Activated CD8-positive, alpha-beta memory T cell treated with anti-CD3 and anti-CD28 coated beads, Interleukin-2, amount 50 U/mL, for 1 hour (primary cell): Measurements from ENCODE around the gene SERPINB11.
"Not testable (repeated sequence)": the region's sequence is repeated elsewhere in the genome, so short reads cannot be mapped to it uniquely, and the experiment has no call there.

ENCODE experiments used
- DNase-seq: peaks from one replicate; pipeline ENCODE4 v3.0.0-alpha.2; 2020; ENCODE audit errors: extremely low read depth

SERPINB11 gene, protein sequence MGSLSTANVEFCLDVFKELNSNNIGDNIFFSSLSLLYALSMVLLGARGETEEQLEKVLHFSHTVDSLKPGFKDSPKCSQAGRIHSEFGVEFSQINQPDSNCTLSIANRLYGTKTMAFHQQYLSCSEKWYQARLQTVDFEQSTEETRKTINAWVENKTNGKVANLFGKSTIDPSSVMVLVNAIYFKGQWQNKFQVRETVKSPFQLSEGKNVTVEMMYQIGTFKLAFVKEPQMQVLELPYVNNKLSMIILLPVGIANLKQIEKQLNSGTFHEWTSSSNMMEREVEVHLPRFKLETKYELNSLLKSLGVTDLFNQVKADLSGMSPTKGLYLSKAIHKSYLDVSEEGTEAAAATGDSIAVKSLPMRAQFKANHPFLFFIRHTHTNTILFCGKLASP

GRCh38 chr18:63702660-63703059 is at the start of gene SERPINB11:
TSS of gene SERPINB11 (plus strand) at chr18:63702960. CDS start at chr18:63710194, 7,234 bp downstream.
- DNase-seq = no peak

DNA sequence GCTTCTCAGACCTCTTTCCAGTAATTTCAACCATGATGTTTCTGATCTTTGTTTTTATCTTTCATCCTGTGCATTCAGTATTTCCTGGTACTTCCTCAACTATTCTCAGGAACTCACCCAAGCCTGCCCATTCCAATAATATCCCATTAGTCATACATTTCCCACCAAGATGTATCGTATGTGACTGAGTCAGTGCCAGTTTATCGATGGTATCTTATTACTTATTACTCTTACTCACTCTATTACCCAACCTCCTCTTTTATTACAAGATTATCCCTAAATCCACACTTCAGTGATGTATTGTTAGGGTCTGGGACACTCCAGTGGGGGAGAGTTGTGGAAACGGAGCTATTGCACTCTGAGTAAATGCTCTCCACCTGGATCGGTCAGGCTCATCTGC is 43.8 kb upstream of the SERPINB11 start:
- not testable (repeated sequence) for DNase-seq

DNA sequence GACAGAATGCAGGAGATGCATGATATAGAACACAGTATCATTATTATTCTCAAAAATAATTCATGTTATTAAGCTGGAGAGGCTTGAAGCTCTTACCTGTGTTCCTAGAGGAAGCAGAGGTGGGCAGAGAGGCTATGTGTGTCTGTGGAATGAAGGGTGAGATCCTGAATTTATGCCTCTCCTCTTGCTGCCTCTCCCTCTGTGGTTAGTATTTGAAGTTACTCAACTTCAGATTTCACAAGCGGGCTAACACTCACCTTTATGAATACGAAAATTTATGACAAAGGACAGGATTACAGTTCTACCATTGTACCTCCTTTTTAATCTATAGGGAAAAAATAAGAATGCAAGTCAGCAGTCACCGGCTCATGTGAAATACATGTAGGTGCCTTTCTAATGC is 41.0 kb upstream of the SERPINB11 start, which contains the start of gene SERPINB3:
TSS of gene SERPINB3 (minus strand) at position 144 of the 400 bp plus-strand sequence. CDS start 677 bp downstream, outside the sequence.
- not testable (repeated sequence) for DNase-seq

DNA sequence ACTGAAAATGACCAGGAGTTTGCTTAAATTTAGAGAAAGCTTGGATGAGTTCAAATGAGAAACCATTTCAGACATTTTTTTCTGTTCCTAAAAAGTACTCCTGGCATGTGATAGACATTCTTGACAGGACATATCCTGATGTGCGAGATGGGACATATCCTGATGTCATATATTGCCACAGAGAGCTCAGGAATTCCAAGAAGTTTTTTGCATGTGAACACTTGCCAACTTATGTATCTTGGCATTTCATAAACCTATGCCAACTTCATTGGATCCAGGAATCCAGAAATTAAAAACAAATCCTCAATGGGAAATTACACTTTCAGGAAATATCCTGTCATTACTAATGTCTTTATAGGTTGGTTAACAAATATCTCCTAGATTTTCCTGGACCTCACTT is 38.2 kb upstream of the SERPINB11 start:
- DNase-seq = no peak

- DNase-seq = no peak
These were observed 26.0 kb upstream of the SERPINB11 start for GRCh38 chr18:63676526-63677323.

GRCh38 chr18:63677500-63678225 is 25.1 kb upstream of the SERPINB11 start:
- DNase-seq = no peak

- DNase-seq = no peak
These were observed 22.7 kb upstream of the SERPINB11 start for GRCh38 chr18:63679820-63680606.

DNA sequence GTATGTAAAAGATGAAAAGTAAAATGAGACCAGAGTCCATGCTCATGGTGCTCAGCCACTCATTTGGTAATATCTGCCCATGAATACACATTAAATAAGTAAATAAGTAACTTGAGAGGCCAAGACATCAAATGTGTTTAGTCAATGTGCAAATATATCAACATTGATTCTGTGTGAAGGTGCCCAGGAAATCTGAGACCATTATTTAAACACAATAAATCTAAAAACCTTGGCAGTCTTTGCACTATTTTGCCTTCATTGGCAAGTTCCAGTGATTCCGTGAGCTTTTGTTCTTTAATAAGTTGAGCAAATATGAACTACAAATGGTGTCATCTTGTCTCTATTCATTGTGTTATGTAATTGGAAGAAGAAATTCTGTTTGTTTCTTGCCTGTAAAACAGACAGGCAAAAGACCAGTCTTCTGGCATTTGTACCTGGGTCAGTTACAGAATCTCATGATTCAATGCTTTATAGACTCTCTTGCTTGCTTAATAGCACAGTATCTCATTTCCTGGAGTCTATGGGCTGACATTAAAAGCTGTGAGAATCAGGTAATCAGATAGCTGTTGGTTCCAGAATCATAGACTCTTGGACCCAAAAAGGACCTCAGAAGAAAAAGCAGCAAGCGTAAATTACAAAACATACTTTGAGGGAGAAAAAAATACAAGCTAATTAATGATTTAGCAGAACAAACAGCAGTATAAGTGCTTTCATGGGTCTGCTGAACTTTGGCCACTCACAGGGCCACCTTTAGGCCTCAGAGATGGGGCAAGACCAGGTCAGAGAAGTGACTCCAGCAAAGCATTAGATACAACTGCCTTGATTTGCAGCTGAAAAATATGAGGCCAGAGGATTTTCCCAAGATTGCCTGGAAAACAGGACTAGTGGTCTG is 21.1 kb upstream of the SERPINB11 start:
- no peak for DNase-seq

DNA sequence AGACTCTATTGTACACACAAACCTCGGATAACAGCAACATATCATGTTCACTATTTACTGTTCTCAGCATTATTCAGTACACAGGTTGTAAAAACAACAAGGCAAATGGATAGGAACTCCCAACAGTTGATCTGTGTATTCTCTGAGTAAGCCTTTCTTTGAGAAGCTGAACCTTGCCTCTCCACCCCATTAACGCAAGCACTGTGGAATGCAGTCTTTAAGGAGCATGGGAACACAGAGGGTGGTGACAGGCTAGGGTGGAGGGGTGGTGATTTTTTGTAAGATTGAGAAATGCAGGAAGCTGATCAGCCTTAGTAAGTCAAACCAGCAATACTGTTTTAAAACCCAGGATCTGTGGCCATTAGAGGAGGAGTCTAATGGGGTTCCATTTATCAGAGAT is 19.6 kb upstream of the SERPINB11 start:
- no peak for DNase-seq

DNA sequence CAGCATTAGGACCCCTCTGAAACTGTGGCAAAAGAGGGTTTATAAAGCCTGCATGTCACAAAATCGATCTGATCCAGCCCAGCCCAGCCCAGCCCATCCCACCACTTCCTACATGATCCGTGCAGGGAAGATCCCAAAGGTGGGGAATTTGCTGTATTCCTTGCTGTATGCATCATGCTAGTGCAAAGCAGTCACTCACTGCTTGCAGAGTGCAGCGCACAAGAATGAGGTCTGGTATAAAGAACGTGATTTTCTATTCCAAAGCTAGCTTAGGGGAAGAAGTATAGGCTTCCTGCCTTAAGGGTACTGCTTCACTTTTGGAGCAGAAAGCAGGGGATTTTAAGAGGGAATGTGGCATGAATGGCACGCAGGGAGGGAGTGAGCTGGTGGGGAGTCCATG is 18.9 kb upstream of the SERPINB11 start:
- no peak for DNase-seq

GRCh38 chr18:63684718-63685117 is 18.0 kb upstream of the SERPINB11 start:
- no peak for DNase-seq

DNA sequence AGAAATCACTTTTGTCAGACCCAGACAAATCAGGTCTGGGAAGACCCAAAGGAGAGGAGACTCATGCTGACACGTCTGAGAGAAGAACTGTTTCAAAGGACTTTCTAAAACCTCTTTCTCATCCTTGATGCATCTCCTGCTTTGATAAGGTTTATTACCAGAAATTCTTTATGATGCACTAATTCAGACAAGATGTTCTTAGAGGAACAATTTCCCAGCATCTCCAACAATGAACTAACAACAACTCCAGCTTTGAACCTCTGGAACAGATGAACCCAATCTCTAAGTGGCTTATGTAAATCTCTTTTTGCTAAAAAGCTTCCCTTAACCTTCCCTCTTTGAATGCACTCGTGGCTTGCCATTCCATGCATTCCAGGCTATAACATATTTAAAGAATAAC is 15.9 kb upstream of the SERPINB11 start:
- no peak for DNase-seq

- DNase-seq = no peak
These were observed 13.7 kb upstream of the SERPINB11 start for GRCh38 chr18:63689064-63689463.

DNA sequence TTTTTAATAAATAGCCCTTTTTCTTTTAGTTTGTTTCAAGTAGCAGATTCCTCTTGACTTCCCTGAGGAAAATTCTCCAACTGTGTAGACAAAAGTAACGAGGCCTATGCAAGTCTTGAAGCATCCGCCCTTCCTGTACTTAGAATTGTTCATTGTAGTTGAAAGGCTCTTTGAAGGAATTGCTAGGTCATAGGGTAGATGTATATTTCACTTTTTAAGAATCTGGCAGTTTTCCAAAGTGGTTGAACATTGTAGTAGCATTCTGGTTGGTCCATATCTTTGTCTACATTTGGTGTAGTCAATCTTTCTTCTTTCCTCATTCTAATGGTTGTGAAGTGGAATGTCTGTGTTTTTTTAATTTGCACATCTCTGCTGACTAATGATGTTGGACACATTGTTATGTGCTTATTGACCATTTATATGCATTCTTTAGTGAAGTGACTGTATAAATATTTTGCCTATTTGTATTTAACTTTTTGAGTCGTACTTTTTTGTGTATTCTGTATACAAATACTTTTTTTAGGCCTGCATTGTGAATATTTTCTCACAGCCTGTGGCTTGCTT is 5.6 kb upstream of the SERPINB11 start:
- no peak for DNase-seq

DNA sequence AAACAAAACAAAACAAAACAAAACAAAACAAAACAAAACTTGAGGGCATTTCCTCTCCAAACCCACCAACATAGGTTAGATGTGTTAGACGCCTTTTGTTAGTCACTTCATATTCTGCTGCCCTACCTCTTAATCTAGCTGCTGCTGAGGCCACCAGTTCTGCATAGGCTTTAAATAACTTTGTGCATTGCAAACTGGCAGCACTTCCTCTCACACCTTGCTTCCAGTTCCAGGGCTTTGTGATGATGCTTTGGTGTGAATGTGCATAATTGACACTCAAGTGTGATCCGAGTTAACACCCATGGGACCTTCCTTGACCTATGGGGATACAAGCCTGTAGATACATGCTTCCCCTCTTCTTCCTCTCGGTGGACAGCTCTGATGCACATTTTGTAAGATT is 2.3 kb upstream of the SERPINB11 start:
- DNase-seq = no peak

- no peak for DNase-seq
These were observed 808 bp upstream of the SERPINB11 start for GRCh38 chr18:63701952-63702351.

DNA sequence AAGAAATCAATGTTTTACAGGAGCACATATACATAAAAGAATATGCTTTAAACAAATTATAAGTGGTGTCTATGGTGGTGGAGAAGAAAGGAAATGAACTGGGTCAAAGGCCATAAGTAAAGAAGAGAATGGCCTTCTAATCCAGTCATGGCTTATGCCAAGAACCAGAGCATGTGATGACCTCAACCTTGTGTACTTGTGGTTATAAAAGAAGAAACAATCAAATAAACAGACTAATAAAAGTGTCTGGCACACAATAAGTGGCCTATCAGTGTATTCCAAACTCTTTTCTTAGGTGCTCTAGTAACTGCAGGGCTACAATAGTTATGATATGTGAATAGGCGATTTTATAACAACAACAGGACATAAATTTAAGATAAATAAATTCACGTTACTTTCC is 2.6 kb downstream of the SERPINB11 start:
- no peak for DNase-seq

DNA sequence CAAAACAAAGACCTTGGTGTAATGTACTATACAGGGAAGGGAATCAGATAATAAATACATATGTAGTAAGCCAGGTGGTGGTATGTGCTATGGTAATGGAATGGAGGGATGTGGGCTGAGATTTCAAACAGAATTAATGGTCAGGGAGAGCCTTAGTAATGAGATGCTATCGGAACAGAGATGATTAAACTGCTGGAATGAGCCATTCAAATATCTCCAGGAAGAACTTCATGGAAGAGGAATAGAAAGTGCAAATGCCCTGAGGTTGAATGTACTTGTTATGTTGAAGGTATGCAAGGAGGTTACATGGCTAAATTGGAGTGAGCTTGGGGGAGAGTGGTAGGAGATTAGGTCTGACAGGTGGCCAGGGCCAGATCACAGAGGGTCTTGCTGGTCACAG is 5.1 kb downstream of the SERPINB11 start:
- no peak for DNase-seq

- no peak for DNase-seq
These were observed 5.9 kb downstream of the SERPINB11 start for GRCh38 chr18:63708650-63709049.
